WTC11 (cell line): ENCODE measurements around the gene SBF2.

Source experiments
- CBFB ChIP-seq: sonication (generic); formaldehyde crosslinking; IDR thresholded peaks from 2 replicates; pipeline ENCODE4 v1.8.1; 2022; ENCODE audit warnings: mild to moderate bottlenecking, low read depth, missing genetic modification reagents
- ESRRA ChIP-seq: sonication (generic); formaldehyde crosslinking; IDR thresholded peaks from 2 replicates; pipeline ENCODE4 v1.8.1; 2022; ENCODE audit warnings: mild to moderate bottlenecking, missing genetic modification reagents, borderline replicate concordance
- IRF2 ChIP-seq: sonication (generic); formaldehyde crosslinking; IDR thresholded peaks from 2 replicates; pipeline ENCODE4 v1.8.0; 2022; ENCODE audit warnings: low read depth, missing genetic modification reagents, borderline replicate concordance
- RELA ChIP-seq: sonication (generic); formaldehyde crosslinking; IDR thresholded peaks from 2 replicates; pipeline ENCODE4 v1.8.1; 2022; ENCODE audit warnings: missing genetic modification reagents, mild to moderate bottlenecking, borderline replicate concordance
- SP1 ChIP-seq: sonication (generic); formaldehyde crosslinking; conservative IDR thresholded peaks from 2 replicates; pipeline ENCODE4 v1.8.1; 2022; ENCODE audit warnings: missing genetic modification reagents
- TCF7 ChIP-seq: sonication (generic); formaldehyde crosslinking; IDR thresholded peaks from 2 replicates; pipeline ENCODE4 v1.8.0; 2022; ENCODE audit warnings: mild to moderate bottlenecking, low read depth, missing genetic modification reagents, moderate library complexity
- ZBTB21 ChIP-seq: sonication (generic); formaldehyde crosslinking; IDR thresholded peaks from 2 replicates; pipeline ENCODE4 v1.8.1; 2023; ENCODE audit warnings: mild to moderate bottlenecking, missing genetic modification reagents, borderline replicate concordance
- ZNF121 ChIP-seq: sonication (generic); formaldehyde crosslinking; IDR thresholded peaks from 2 replicates; pipeline ENCODE4 v1.8.0; 2023; ENCODE audit warnings: missing genetic modification reagents
- ZNF219 ChIP-seq: sonication (generic); formaldehyde crosslinking; IDR thresholded peaks from 2 replicates; pipeline ENCODE4 v1.8.0; 2023; ENCODE audit warnings: missing genetic modification reagents, mild to moderate bottlenecking, borderline replicate concordance
- TF ChIP-seq, protein P1 (sequence below): fragments of 200-600 bp; IDR thresholded peaks from 2 replicates; pipeline ENCODE4 v1.8.0; 2022; ENCODE audit warnings: antibody characterized with exemption
- TF ChIP-seq, protein P2 (sequence below): sonication (generic); formaldehyde crosslinking; IDR thresholded peaks from 2 replicates; pipeline ENCODE4 v1.8.0; 2022; ENCODE audit warnings: mild to moderate bottlenecking, missing genetic modification reagents
- TF ChIP-seq, protein P3 (sequence below): sonication (generic); formaldehyde crosslinking; conservative IDR thresholded peaks from 2 replicates; pipeline ENCODE4 v1.8.1; 2023; ENCODE audit warnings: mild to moderate bottlenecking, low read depth, missing genetic modification reagents, moderate library complexity
- TF ChIP-seq, protein P4 (sequence below): sonication (generic); formaldehyde crosslinking; IDR thresholded peaks from 2 replicates; pipeline ENCODE4 v1.8.1; 2022; ENCODE audit warnings: mild to moderate bottlenecking, missing genetic modification reagents, moderate library complexity, borderline replicate concordance
- TF ChIP-seq, protein P5 (sequence below): fragments of 250-450 bp; sonication (Bioruptor Pico); IDR thresholded peaks from 2 replicates; pipeline ENCODE4 v1.9.0; 2021; ENCODE audit warnings: moderate library complexity, mild to moderate bottlenecking, inconsistent platforms, borderline replicate concordance

DNA sequence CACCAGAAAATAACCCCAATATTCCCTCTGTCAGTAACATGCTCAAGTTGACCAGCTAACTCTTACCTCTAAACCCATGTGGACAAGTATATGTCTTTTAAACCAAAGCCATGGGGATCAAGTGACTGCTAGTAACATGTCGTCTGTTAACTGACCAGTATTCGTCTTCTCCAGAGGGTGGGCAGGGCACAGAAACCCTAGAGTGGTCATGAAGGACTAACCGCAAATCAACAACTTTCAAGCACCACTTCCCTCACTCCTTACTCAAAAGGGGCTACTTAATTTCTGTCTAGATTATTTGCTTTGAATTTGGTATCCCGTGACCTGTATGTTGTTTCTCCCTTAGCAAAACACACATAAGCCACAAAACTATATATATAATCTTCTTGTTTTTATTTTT is 336.9 kb downstream of the SBF2 start:
- TF ChIP-seq ESRRA, result no peak
- TF ChIP-seq, protein P1, sequence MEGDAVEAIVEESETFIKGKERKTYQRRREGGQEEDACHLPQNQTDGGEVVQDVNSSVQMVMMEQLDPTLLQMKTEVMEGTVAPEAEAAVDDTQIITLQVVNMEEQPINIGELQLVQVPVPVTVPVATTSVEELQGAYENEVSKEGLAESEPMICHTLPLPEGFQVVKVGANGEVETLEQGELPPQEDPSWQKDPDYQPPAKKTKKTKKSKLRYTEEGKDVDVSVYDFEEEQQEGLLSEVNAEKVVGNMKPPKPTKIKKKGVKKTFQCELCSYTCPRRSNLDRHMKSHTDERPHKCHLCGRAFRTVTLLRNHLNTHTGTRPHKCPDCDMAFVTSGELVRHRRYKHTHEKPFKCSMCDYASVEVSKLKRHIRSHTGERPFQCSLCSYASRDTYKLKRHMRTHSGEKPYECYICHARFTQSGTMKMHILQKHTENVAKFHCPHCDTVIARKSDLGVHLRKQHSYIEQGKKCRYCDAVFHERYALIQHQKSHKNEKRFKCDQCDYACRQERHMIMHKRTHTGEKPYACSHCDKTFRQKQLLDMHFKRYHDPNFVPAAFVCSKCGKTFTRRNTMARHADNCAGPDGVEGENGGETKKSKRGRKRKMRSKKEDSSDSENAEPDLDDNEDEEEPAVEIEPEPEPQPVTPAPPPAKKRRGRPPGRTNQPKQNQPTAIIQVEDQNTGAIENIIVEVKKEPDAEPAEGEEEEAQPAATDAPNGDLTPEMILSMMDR, result no peak
- no peak for TF ChIP-seq IRF2
- TF ChIP-seq CBFB (CRISPR knock-in tag), result no peak
- TF ChIP-seq, protein P2, sequence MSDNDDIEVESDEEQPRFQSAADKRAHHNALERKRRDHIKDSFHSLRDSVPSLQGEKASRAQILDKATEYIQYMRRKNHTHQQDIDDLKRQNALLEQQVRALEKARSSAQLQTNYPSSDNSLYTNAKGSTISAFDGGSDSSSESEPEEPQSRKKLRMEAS, result no peak
- no peak for TF ChIP-seq SP1 (CRISPR knock-in tag)
- TF ChIP-seq ZBTB21 (CRISPR knock-in tag), result no peak
- TF ChIP-seq, protein P3, sequence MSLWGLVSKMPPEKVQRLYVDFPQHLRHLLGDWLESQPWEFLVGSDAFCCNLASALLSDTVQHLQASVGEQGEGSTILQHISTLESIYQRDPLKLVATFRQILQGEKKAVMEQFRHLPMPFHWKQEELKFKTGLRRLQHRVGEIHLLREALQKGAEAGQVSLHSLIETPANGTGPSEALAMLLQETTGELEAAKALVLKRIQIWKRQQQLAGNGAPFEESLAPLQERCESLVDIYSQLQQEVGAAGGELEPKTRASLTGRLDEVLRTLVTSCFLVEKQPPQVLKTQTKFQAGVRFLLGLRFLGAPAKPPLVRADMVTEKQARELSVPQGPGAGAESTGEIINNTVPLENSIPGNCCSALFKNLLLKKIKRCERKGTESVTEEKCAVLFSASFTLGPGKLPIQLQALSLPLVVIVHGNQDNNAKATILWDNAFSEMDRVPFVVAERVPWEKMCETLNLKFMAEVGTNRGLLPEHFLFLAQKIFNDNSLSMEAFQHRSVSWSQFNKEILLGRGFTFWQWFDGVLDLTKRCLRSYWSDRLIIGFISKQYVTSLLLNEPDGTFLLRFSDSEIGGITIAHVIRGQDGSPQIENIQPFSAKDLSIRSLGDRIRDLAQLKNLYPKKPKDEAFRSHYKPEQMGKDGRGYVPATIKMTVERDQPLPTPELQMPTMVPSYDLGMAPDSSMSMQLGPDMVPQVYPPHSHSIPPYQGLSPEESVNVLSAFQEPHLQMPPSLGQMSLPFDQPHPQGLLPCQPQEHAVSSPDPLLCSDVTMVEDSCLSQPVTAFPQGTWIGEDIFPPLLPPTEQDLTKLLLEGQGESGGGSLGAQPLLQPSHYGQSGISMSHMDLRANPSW, result no peak
- no peak for TF ChIP-seq ZNF219
- no peak for TF ChIP-seq RELA (CRISPR knock-in tag)
- TF ChIP-seq TCF7, result no peak
- TF ChIP-seq, protein P4, sequence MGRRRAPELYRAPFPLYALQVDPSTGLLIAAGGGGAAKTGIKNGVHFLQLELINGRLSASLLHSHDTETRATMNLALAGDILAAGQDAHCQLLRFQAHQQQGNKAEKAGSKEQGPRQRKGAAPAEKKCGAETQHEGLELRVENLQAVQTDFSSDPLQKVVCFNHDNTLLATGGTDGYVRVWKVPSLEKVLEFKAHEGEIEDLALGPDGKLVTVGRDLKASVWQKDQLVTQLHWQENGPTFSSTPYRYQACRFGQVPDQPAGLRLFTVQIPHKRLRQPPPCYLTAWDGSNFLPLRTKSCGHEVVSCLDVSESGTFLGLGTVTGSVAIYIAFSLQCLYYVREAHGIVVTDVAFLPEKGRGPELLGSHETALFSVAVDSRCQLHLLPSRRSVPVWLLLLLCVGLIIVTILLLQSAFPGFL (CRISPR knock-in tag), result no peak
- TF ChIP-seq, protein P5, sequence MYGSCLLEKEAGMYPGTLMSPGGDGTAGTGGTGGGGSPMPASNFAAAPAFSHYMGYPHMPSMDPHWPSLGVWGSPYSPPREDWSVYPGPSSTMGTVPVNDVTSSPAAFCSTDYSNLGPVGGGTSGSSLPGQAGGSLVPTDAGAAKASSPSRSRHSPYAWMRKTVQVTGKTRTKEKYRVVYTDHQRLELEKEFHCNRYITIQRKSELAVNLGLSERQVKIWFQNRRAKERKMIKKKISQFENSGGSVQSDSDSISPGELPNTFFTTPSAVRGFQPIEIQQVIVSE, result no peak
- no peak for TF ChIP-seq ZNF121 (CRISPR knock-in tag)
